Muscle of back (tissue), 11 donors: ENCODE measurements around the gene RGS6. TPM values are rescaled to one million over a fixed set of nuclear protein-coding genes. Genes with fewer than 3 reads are reported as not detected.

Experiments used
- DNase-seq, 3 donors: peaks; one replicate each; pipeline versions ENCODE4 v3.0.0 to v3.0.0-alpha.2; 2013
- polyA plus RNA-seq, 10 donors: library from polyadenylated mRNA; unstranded; fragments of 120-200 nt; gene quantifications; one replicate each; pipeline ENCODE4 v1.2.1, GENCODE V29; 2013; ENCODE audit not compliant: insufficient read length in 10 of 10

The RGS6 gene
- polyA plus RNA-seq, 10 donors = 4.8 to 7.8 (median 5.8) TPM

DNA sequence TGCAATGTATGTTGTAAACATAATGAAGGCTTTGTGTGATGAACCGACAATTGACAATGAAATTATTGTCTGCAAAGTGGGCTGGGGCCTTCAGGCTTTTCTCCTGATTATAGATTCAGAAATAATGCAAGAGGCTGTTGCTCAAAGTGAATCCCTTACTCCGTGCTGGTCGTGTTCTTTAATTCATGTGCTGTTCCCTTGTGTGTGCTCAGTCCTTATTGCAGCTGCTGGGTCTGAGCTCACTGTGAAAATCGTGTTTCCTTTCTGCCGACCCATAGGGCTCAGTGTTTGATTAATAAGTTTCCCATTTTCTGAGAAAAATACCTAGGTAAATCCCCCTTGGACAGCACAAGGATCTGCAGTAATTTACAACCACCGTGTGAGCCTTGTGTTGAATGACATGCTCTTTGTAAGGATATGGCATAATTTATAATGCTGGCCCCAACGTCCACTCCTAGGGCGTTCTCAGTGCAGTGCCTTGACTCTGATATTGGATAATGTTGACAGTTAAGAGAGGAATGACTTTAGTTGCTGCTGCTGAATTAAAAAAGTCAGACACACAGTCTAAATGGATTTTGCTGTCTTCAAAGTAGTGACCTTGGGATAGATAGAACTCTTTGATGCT is 81.6 kb downstream of the RGS6 start:
- peak; percentile 16 to 69 (median 27) for DNase-seq

DNA sequence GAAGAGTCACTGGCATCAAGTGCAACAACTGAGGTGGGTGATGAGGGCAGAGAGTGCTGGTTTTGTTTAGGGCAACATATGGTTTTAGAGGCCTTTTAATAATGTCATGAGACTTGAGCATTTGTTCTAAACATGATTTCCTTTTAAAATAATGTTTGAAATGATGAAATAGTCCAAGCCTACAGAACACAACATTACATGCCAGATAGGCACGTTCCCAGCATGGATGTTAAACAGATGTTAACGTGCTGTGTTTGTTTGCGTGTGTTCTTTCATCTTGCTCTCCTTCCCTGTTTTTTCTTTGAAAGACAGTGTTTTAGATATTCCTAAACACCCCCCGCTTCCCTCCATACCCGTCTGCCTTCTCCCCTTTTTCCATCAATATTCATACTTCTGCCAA is 82.3 kb downstream of the RGS6 start:
- peak; percentile 22 to 70 (median 32) for DNase-seq

DNA sequence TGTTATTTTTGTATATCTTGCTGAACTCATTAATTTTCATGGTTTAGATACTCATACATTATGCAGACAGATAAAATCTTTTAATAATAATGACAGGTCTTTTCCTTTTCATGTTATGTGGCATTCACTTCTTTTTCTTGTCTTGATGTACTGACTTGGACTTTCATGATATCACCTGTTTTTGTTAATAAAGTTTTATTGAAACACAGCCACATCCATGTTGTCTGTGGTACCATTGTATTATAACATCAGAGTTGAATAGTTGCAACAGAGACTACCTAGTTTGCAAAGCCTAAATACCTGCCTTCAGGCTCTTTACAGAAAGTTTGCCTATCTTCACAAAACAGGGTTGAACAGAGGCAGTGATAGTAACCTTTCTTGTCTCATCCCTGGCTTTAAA is 85.1 kb downstream of the RGS6 start:
- DNase-seq = no peak

DNA sequence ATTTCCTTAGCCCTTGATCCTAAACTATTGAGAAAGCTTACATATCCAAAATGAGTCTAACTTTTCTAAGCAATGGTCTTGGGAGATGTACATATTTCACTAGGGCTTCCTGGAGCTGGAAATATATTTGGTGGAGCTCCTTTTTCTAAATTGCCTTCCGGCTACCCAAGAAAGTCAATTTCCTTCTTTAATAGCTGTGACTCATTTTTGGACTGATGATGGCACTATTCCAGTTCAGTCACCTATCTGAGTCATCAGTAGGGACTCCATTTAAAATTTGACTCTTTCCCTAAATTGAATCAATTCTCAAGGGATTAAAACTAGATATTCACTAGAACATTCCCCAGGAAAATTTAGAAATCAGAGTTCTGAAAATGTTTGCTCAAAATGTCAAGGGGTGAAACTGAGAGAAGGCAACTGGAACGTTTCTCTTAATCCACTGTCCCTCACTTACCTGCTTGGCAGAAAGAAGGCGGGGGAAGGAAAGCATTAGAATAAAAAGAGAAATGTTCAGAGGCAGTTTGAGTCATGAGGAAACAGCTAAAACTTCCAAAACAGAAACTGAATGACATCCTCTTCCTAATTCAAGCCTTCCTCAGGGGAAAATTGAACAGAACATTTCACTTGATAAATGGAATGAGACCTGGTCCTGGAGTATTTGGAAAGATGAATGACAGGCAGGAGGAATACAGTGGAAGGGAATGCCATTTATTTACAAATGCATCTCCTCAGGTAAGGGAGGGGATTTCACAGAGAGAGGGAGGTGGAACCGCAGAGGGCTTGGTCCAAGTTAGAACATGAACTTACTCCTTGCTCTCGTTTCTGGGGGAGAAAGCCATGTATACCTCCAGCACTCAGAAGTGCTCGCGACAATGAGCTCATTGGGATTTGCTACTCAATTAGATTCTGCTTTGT is 91.2 kb downstream of the RGS6 start:
- no peak for DNase-seq

DNA sequence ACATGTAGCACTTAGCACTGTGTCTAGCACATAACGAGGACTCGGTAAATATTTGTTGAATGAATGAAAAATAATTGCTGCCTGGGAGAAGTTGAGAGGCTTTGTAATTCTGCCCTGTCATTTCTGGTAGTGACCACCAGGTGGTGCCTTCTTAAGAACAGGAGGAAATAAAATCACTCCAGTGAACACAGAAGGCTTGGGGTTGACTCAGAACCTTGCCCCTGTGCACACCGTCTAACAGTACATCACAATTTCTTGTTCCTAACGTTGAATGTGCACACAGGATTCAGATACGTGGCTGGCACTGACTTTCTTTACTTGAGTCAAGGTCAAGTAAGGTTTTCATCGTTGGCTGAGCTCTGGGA is 91.8 kb downstream of the RGS6 start:
- DNase-seq = peak in 1 of 3 donors; percentile 23

- DNase-seq = no peak
Measured at GRCh38 chr14:72024504-72024903, 92.3 kb downstream of the RGS6 start.

GRCh38 chr14:72026536-72026935 is 94.3 kb downstream of the RGS6 start:
- no peak for DNase-seq

- DNase-seq = no peak
Measured at GRCh38 chr14:72027061-72027460, 94.8 kb downstream of the RGS6 start.

DNA sequence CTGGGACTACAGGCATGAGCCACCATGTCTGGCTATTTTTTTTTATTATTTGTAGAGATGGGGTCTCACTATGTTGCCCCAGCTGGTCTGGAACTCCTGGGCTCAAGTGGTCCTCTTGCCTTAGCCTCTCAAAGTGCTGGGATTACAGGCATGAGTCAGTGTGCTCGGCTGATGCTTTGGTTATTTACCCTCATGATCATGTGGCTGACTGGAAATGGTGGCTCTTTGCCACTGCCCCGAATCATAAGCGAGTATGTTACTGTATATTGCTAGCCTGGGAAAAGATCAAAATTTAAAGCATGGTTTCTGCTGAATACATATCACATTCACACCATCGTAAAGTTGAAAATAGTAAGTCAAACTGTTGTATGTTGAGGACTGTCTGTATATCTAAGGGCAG is 101.1 kb downstream of the RGS6 start:
- DNase-seq = no peak

- DNase-seq = no peak
Measured at GRCh38 chr14:72040528-72040927, 108.3 kb downstream of the RGS6 start.

DNA sequence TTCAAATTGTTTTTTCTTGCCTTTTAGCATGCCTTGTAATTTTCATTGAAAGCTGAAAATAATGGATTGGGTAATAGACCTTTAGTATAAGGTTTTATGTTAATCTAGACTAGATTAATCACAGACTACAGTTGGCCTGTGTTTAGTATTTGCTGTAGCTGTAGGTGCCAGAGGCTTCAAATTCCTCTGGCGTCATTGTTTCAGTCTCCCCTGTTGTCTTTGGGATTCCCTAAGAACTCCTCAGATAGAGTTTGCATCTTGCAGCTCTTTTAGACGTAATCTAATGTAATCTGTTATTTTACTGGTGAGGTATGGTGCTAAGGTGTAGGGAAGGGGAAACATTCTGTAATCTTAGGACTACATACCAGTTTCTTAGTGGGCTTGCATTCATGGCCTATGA is 113.0 kb downstream of the RGS6 start:
- DNase-seq = no peak

GRCh38 chr14:72045885-72046284 is 113.7 kb downstream of the RGS6 start:
- DNase-seq = no peak

DNA sequence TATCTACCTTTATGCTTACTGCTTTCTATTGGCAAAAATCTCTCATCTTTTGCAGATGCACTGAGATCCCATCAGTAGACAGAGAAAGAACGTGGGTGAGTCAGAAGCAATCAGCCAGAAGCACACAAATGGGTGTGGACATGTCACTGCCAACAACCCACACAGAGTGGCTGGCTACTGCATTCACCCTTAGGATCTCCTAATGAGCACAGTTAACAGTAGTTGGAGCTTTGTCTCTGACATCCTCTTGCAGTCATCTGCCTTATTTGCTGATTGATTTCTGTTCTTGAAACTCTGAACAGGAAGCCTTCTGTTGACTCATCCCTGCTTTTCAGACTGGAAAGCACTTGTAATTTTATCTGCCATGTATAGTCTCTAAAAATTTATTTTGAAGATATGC is 117.2 kb downstream of the RGS6 start:
- no peak for DNase-seq

DNA sequence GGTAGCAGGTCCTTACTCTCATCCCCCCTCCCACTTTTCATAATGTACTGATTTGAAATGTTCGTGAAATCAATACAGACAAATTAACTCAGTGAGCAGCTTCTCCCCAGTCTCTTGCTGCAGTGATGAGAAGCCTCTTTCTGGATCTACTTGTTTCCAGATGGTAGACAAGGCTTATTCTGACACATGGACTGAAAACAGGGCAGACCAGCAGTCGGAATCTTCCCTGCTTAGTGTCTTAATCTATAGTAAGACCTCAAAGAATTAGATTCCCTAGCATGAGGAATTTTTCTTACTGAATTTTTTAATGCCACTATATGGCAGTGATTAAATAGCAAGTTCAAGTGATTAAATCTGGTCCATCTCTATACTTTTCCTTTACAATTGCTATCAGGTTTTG is 120.1 kb downstream of the RGS6 start:
- peak in 1 of 3 donors; percentile 9 for DNase-seq

GRCh38 chr14:72053651-72054050 is 121.4 kb downstream of the RGS6 start:
- no peak for DNase-seq

- peak in 1 of 3 donors; percentile 8 for DNase-seq
Measured at GRCh38 chr14:72054911-72055310, 122.7 kb downstream of the RGS6 start.

GRCh38 chr14:72057701-72058285 is 125.6 kb downstream of the RGS6 start:
- peak; percentile 41 to 82 (median 53) for DNase-seq

GRCh38 chr14:72060460-72060859 is 128.2 kb downstream of the RGS6 start:
- DNase-seq = no peak

- DNase-seq = no peak
Measured at GRCh38 chr14:72060917-72061316, 128.7 kb downstream of the RGS6 start.

GRCh38 chr14:72061718-72062117 is 129.5 kb downstream of the RGS6 start:
- DNase-seq = no peak

- no peak for DNase-seq
Measured at GRCh38 chr14:72063761-72064282, 131.6 kb downstream of the RGS6 start.

GRCh38 chr14:72064501-72064900 is 132.3 kb downstream of the RGS6 start:
- DNase-seq = no peak

DNA sequence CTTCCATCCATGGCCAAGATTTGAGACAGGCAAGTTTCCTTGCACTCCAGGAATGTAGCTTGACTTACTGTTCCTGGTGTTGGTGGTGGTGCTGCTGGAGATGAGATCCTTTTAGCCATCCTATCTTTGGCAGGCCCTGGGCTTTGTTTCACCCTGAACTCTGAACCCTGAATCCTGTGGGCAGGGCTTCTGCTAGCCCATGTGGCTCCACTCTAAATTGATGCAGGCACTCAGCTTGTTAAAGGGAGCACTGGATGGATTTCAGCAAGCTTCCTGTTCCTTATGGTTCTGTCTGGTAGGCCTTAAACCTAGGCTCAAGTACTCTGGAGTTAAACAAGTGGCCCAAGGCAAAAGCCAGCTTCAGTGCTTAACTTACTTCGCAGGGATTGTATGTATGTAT is 138.2 kb downstream of the RGS6 start:
- DNase-seq = no peak
